ENCODE measurements around the gene VWA2. TPM values are rescaled to one million over a fixed set of nuclear protein-coding genes. Genes with fewer than 3 reads are reported as not detected.

Gene VWA2
- polyA plus RNA-seq, 1 donor (not counting 4 experiments of a cell fraction or from before 2014, with no cell fraction given), result 0.41 TPM

- DNase-seq (ENCODE audit: low read depth, low spot score) (no peak), FAIRE-seq (no peak)
- no peaks in the 10 kb centered on the region for H3K36me3 ChIP-seq (ENCODE audit: control insufficient read depth in 2 of 2, extremely low read depth in 1 of 2, insufficient read depth in 2 of 2, low read length in 2 of 2)
- dilution Hi-C loops (cut with MboI; ENCODE audit: extremely low pct_ligation_motif_present, low sequenced_read_pairs), result no loop called here
- H3K9me3 ChIP-seq (ENCODE audit: control insufficient read depth, low read depth, low read length), result no peaks in the 10 kb centered on the region
- H3K4me1 ChIP-seq (ENCODE audit: control insufficient read depth, extremely low read depth, insufficient read depth, low read length), result peaks cover 9% of the 10 kb centered on the region
- no peaks in the 10 kb centered on the region for H3K79me2 ChIP-seq (ENCODE audit: control insufficient read depth, insufficient read depth, low read length)
- no peak overlapping the region for H2AFZ ChIP-seq (ENCODE audit: control insufficient read depth, low read length)
- H3K9me1 ChIP-seq (ENCODE audit: control insufficient read depth, extremely low read depth, insufficient read depth, low read length), result no peaks in the 10 kb centered on the region
- no peak overlapping the region for H3K4me2 ChIP-seq (ENCODE audit: control insufficient read depth, extremely low read depth, insufficient read depth, low read depth, low read length)
- TF ChIP-seq EZH2 (IDR thresholded peaks at IDR 0.05; ENCODE audit: low read length), result no peak
- TF ChIP-seq, protein P1, sequence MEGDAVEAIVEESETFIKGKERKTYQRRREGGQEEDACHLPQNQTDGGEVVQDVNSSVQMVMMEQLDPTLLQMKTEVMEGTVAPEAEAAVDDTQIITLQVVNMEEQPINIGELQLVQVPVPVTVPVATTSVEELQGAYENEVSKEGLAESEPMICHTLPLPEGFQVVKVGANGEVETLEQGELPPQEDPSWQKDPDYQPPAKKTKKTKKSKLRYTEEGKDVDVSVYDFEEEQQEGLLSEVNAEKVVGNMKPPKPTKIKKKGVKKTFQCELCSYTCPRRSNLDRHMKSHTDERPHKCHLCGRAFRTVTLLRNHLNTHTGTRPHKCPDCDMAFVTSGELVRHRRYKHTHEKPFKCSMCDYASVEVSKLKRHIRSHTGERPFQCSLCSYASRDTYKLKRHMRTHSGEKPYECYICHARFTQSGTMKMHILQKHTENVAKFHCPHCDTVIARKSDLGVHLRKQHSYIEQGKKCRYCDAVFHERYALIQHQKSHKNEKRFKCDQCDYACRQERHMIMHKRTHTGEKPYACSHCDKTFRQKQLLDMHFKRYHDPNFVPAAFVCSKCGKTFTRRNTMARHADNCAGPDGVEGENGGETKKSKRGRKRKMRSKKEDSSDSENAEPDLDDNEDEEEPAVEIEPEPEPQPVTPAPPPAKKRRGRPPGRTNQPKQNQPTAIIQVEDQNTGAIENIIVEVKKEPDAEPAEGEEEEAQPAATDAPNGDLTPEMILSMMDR (optimal IDR thresholded peaks at IDR 0.05 in 1 of 3, IDR thresholded peaks at IDR 0.05 in 1 of 3, conservative IDR thresholded peaks at IDR 0.05 in 1 of 3; ENCODE audit: extremely low read depth in 1 of 3, insufficient read depth in 2 of 3, low read length in 3 of 3), result no peak
- H4K20me1 ChIP-seq (ENCODE audit: control insufficient read depth, extremely low read depth, insufficient read depth, low read length), result no peaks in the 10 kb centered on the region
- no peak overlapping the region for H3K4me3 ChIP-seq (ENCODE audit: control insufficient read depth in 2 of 3, extremely low read depth in 1 of 3, insufficient read depth in 2 of 3, low read depth in 1 of 3, low read length in 3 of 3)
- no peaks in the 10 kb centered on the region for H3K27me3 ChIP-seq (ENCODE audit: control insufficient read depth, extremely low read depth, insufficient read depth, low read length)
- no peak overlapping the region for H3K27ac ChIP-seq (ENCODE audit: control insufficient read depth, insufficient read depth, low read length)
- no peak overlapping the region for H3K9ac ChIP-seq (ENCODE audit: control insufficient read depth, extremely low read depth, insufficient read depth, low read length)
Observed at GRCh38 chr10:114281461-114281860, 42.4 kb downstream of the VWA2 start.

DNA sequence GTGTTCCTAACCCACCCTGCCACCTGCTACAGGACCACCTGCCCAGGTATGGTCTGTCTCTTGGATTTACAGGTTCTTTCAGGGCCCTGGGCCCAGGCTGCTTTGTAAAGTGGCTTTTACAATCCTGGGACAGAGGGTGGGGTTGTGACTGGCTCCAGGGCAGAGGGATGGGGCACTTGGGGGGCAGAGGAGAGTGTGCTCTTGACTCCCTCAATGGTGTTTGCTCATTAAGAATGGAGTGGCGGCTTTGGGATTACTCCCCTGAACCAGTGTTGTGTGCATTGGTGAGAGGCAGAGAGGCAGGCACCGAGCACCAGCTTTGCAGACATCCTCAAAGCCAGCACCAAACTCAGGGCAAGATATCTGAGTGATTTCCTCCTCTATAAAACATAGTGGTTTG is 43.5 kb downstream of the VWA2 start:
- DNase-seq (ENCODE audit: low read depth, low spot score), result no peak

More for the DNA sequence above, 43.5 kb downstream of the VWA2 start:
- H3K27ac ChIP-seq (ENCODE audit: control insufficient read depth, insufficient read depth, low read length), result no peak overlapping the region
- TF ChIP-seq, protein P1 (optimal IDR thresholded peaks at IDR 0.05 in 1 of 3, IDR thresholded peaks at IDR 0.05 in 1 of 3, conservative IDR thresholded peaks at IDR 0.05 in 1 of 3; ENCODE audit: extremely low read depth in 1 of 3, insufficient read depth in 2 of 3, low read length in 3 of 3), result no peak
- TF ChIP-seq EZH2 (IDR thresholded peaks at IDR 0.05; ENCODE audit: low read length), result no peak
- no peaks in the 10 kb centered on the region for H3K36me3 ChIP-seq (ENCODE audit: control insufficient read depth in 2 of 2, extremely low read depth in 1 of 2, insufficient read depth in 2 of 2, low read length in 2 of 2)
- H3K79me2 ChIP-seq (ENCODE audit: control insufficient read depth, insufficient read depth, low read length), result no peaks in the 10 kb centered on the region
- no peak for FAIRE-seq
- no peaks in the 10 kb centered on the region for H4K20me1 ChIP-seq (ENCODE audit: control insufficient read depth, extremely low read depth, insufficient read depth, low read length)
- H3K9ac ChIP-seq (ENCODE audit: control insufficient read depth, extremely low read depth, insufficient read depth, low read length), result no peak overlapping the region
- H2AFZ ChIP-seq (ENCODE audit: control insufficient read depth, low read length), result no peak overlapping the region
- dilution Hi-C loops (cut with MboI; ENCODE audit: extremely low pct_ligation_motif_present, low sequenced_read_pairs), result no loop called here
- H3K27me3 ChIP-seq (ENCODE audit: control insufficient read depth, extremely low read depth, insufficient read depth, low read length), result no peaks in the 10 kb centered on the region
- H3K4me3 ChIP-seq (ENCODE audit: control insufficient read depth in 2 of 3, extremely low read depth in 1 of 3, insufficient read depth in 2 of 3, low read depth in 1 of 3, low read length in 3 of 3), result no peak overlapping the region
- H3K9me1 ChIP-seq (ENCODE audit: control insufficient read depth, extremely low read depth, insufficient read depth, low read length), result no peaks in the 10 kb centered on the region
- no peak overlapping the region for H3K4me2 ChIP-seq (ENCODE audit: control insufficient read depth, extremely low read depth, insufficient read depth, low read depth, low read length)
- H3K4me1 ChIP-seq (ENCODE audit: control insufficient read depth, extremely low read depth, insufficient read depth, low read length), result peaks cover 9% of the 10 kb centered on the region
- H3K9me3 ChIP-seq (ENCODE audit: control insufficient read depth, low read depth, low read length), result no peaks in the 10 kb centered on the region

Measured in keratinocyte (primary cell).